Fibroblast of villous mesenchyme (primary cell): ENCODE results near the gene SLC25A48. TPM values are rescaled to one million over a fixed set of nuclear protein-coding genes. Genes with fewer than 3 reads are reported as not detected.

Experiments
- DNase-seq: peaks from one replicate; pipeline ENCODE4 v3.0.0-alpha.2; 2010; ENCODE audit warnings: low read depth
- H3K4me3 ChIP-seq: 2 replicates; pipeline ENCODE4 v1.5.1; 2011; ENCODE audit warnings: low read depth, mild to moderate bottlenecking, low read length
- CTCF ChIP-seq: IDR thresholded peaks from 2 replicates; pipeline ENCODE4 v1.5.1; 2012; ENCODE audit warnings: low read depth, mild to moderate bottlenecking, low read length; ENCODE audit not compliant: insufficient read depth
- total RNA-seq: library from RNA; depleted of rRNA; stranded (reverse); fragments of >200 nt; gene quantifications from 2 replicates; pipeline ENCODE4 v1.2.3, GENCODE V29; 2012

SLC25A48 gene
- total RNA-seq, 1 donor, result not detected

GRCh38 chr5:135913713-135914626 is 79.5 kb downstream of the SLC25A48 start:
- no peak overlapping the region for H3K4me3 ChIP-seq
- no peak for DNase-seq
- TF ChIP-seq CTCF, result no peak

- TF ChIP-seq CTCF, result no peak
- no peak overlapping the region for H3K4me3 ChIP-seq
- DNase-seq, result no peak
Observed at GRCh38 chr5:135915466-135916001, 81.1 kb downstream of the SLC25A48 start.

GRCh38 chr5:135916638-135917263 is 82.3 kb downstream of the SLC25A48 start:
- DNase-seq, result no peak
- TF ChIP-seq CTCF, result no peak
- H3K4me3 ChIP-seq, result no peak overlapping the region

GRCh38 chr5:135920199-135920598 is 85.7 kb downstream of the SLC25A48 start:
- no peak for TF ChIP-seq CTCF
- no peak for DNase-seq
- H3K4me3 ChIP-seq, result no peak overlapping the region

- no peak overlapping the region for H3K4me3 ChIP-seq
- no peak for TF ChIP-seq CTCF
- DNase-seq, result peak; percentile 42
Observed at GRCh38 chr5:135921388-135921787, 86.9 kb downstream of the SLC25A48 start.

- TF ChIP-seq CTCF, result no peak
- no peak for DNase-seq
- no peak overlapping the region for H3K4me3 ChIP-seq
Observed at GRCh38 chr5:135930029-135930948, 95.8 kb downstream of the SLC25A48 start.
